ENCODE results near the gene EMP3. TPM values are rescaled to one million over a fixed set of nuclear protein-coding genes. Genes with fewer than 3 reads are reported as not detected.
"Not testable (repeated sequence)": the region's sequence is repeated elsewhere in the genome, so short reads cannot be mapped to it uniquely, and the experiment has no call there.

Gene EMP3
- total RNA-seq, 4 donors from 2014 or later = 14.0 to 19.3 (median 14.9) TPM

DNA sequence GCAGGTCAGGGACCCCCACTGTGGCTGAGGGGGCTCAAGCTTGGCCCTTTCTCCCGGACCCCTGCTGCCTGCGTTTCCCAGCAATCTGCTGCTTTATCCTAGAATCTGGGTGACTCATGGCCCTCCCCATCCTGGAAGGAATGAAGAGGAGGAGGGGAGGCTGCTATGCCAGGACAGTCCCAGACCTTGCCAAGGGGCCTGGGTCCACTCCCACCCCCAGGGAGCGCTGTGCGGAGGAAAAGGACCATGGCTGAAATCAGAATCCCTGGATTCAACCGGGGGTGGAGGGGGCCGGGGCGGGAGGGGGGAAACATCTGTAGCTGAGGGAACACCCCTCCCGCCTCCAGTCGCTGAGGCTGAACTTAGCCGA lies 35.0 kb upstream of the EMP3 start:
- Histone ChIP-seq H3K36me3 (peaks cover 0 to 8% of the 10 kb centered on the region in 2 donors), H3K27me3 (no peaks in the 10 kb centered on the region), H3K9me3 (no peaks in the 10 kb centered on the region), H3K4me3 (replicated peaks in 1 of 3) (peak overlapping the region in 1 of 3 donors; percentile 53), H3K27ac (peak overlapping the region in 1 of 3 donors; percentile 65), H3K4me1 (peaks cover 8% of the 10 kb centered on the region in 2 donors)
- TF ChIP-seq POLR2A (IDR thresholded peaks at IDR 0.05) (no peak), CTCF (IDR thresholded peaks at IDR 0.05) (peak in 1 of 6 experiments; percentile 4)
- DNase-seq = peak; percentile 23 to 35
- intact Hi-C loops (cut with DNase I) = no loop called here
- WGBS, 2 donors = 2 to 12% methylated on average over 8 to 9 of the region's 10 CpGs

DNA sequence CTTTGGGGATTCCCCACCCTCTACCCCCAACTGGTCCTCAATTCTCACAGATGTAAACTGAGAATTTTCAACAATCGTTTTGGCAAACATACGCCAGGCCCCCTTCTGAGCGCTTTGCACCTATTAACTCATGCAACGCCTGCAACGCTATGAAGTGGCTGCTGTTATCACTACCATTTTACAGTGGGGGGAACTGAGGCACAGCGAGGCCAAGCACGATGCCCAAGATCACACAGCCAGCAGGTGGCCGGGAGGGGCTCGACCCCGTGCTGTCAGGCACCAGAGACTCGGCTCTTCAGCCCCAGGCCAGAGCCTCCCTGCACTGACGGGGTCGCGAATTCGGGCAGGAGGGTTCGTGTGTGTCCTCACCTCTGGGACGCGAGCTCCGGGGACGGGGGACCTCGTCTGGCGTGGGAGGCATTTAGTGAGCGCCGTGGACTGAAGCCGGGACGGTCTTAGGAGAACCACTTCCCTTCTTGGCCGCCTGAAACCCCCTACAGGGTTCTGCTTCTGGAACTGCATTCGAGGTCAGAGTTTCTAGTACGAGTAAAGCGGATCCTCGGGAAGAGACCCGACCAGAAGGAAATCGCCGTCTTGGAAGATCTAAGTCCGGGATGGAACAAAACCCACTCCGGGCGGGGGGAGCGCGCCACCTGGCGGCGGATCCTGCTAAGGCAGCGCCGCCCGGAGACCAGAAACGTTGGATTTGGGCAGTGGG lies 34.4 kb upstream of the EMP3 start:
- intact Hi-C loops (cut with DNase I) = no loop called here
- Histone ChIP-seq H3K36me3 (peaks cover 0 to 8% of the 10 kb centered on the region in 2 donors), H3K4me3 (replicated peaks in 1 of 3) (peak overlapping the region in 1 of 3 donors; percentile 53), H3K27ac (peak overlapping the region in 2 of 3 donors; percentile 37 to 65), H3K9me3 (no peaks in the 10 kb centered on the region), H3K27me3 (no peaks in the 10 kb centered on the region), H3K4me1 (peaks cover 8% of the 10 kb centered on the region in 2 donors)
- WGBS, 2 donors = 1 to 2% methylated on average over 29 to 37 of the region's 45 CpGs
- no peak for TF ChIP-seq POLR2A (IDR thresholded peaks at IDR 0.05)
- TF ChIP-seq CTCF (IDR thresholded peaks at IDR 0.05) = peak; percentile 92 to 99 (median 96)
- DNase-seq = peak; percentile 90 to 94

DNA sequence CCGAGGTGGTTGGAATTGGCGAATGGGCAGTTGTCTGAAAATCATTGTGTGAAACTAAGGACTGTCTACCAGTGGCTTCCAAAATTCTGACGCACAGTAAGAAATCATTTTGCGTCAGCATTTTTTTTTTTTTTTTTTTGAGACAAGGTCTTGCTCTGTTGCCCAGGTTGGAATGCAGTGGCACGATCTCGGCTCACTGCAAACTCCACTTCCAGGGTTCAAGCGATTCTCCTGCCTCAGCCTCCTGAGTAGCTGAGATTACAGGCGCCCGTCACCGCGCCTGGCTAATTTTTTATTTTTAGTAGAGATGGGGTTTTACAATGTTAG lies 33.9 kb upstream of the EMP3 start:
- WGBS, 2 donors = 15 to 22% methylated on average over 11 of the region's 11 CpGs
- intact Hi-C loops (cut with DNase I); H3K36me3 ChIP-seq; H3K9me3 ChIP-seq; H3K4me1 ChIP-seq; DNase-seq; H3K27me3 ChIP-seq: not testable (repeated sequence)
- Histone ChIP-seq H3K4me3 (replicated peaks in 1 of 3) (peak overlapping the region in 1 of 3 donors; percentile 53), H3K27ac (peak overlapping the region in 2 of 3 donors; percentile 62 to 65)

GRCh38 chr19:48292798-48293197 lies 32.6 kb upstream of the EMP3 start:
- no peak for DNase-seq
- TF ChIP-seq POLR2A (IDR thresholded peaks at IDR 0.05) (no peak), CTCF (IDR thresholded peaks at IDR 0.05) (no peak)
- H3K9me3 ChIP-seq = no peaks in the 10 kb centered on the region
- no peak overlapping the region for H3K4me3 ChIP-seq (replicated peaks in 1 of 3)
- WGBS, 2 donors = 87 to 91% methylated on average over 4 of the region's 4 CpGs
- no peak overlapping the region for H3K27ac ChIP-seq
- H3K36me3 ChIP-seq = no peaks in the 10 kb centered on the region
- no peaks in the 10 kb centered on the region for H3K27me3 ChIP-seq
- intact Hi-C loops (cut with DNase I) = loop anchor here (2.0 kb wide), 1 partner anchor 22 kb away; the partner anchor contains the start of gene ZNF114
- peaks cover 8% of the 10 kb centered on the region in 2 donors for H3K4me1 ChIP-seq

GRCh38 chr19:48295458-48295857 lies 29.9 kb upstream of the EMP3 start:
- H3K4me1 ChIP-seq = peaks cover 5 to 6% of the 10 kb centered on the region in 2 donors
- intact Hi-C loops (cut with DNase I) = no loop called here
- H3K4me3 ChIP-seq (replicated peaks in 1 of 3) = no peak overlapping the region
- H3K36me3 ChIP-seq = no peaks in the 10 kb centered on the region
- H3K9me3 ChIP-seq = no peaks in the 10 kb centered on the region
- H3K27me3 ChIP-seq = no peaks in the 10 kb centered on the region
- no peak for TF ChIP-seq POLR2A (IDR thresholded peaks at IDR 0.05)
- no peak for TF ChIP-seq CTCF (IDR thresholded peaks at IDR 0.05)
- H3K27ac ChIP-seq = no peak overlapping the region
- DNase-seq = no peak
- WGBS, 2 donors = 78 to 88% methylated on average over 10 of the region's 10 CpGs

Measured in thyroid gland (tissue), 4 donors.